ENCODE data around the gene HRH1.

The HRH1 gene

GRCh38 chr3:11155341-11156025 is 1.2 kb downstream of the HRH1 start:
- no peak for DNase-seq (ENCODE audit: low read depth)
- no peak overlapping the region for H3K4me3 ChIP-seq (ENCODE audit: low read depth, low read length)
- TF ChIP-seq CTCF (IDR thresholded peaks at IDR 0.05; ENCODE audit: low read depth, low read length, missing control alignments) = no peak

GRCh38 chr3:11156026-11156410 is 1.7 kb downstream of the HRH1 start:
- DNase-seq (ENCODE audit: low read depth) = no peak
- no peak for TF ChIP-seq CTCF (IDR thresholded peaks at IDR 0.05; ENCODE audit: low read depth, low read length, missing control alignments)
- no peak overlapping the region for H3K4me3 ChIP-seq (ENCODE audit: low read depth, low read length)

- DNase-seq (ENCODE audit: low read depth) = no peak
- no peak overlapping the region for H3K4me3 ChIP-seq (ENCODE audit: low read depth, low read length)
- TF ChIP-seq CTCF (IDR thresholded peaks at IDR 0.05; ENCODE audit: low read depth, low read length, missing control alignments) = no peak
Measured at GRCh38 chr3:11157421-11157820, 3.1 kb downstream of the HRH1 start.

DNA sequence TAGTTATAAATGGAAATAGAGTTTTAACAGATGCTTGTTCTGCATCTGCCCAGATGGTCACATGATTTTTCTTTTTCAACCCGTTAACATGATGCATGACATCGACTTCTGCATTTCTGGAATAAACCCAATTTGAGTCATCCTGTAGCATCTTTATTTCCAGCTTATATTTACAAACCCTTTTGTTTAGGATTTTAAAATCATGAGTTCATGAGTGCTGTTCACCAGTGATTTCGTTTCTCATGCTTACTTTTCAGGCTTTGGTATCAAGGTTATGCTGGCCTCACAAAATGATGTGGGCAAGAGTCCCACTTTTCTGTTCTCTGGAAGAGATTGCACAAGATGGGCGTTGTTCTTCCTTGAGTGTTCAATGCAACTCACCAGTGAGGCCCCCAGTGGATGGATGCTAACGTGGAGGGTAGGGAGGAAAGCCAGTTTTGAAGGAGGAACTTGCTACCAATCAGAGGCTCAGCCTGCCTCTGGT is 5.2 kb downstream of the HRH1 start:
- H3K4me3 ChIP-seq (ENCODE audit: low read depth, low read length) = no peak overlapping the region
- DNase-seq (ENCODE audit: low read depth) = no peak
- TF ChIP-seq CTCF (IDR thresholded peaks at IDR 0.05; ENCODE audit: low read depth, low read length, missing control alignments) = no peak

GRCh38 chr3:11161666-11162065 is 7.4 kb downstream of the HRH1 start:
- no peak overlapping the region for H3K4me3 ChIP-seq (ENCODE audit: low read depth, low read length)
- no peak for DNase-seq (ENCODE audit: low read depth)
- TF ChIP-seq CTCF (IDR thresholded peaks at IDR 0.05; ENCODE audit: low read depth, low read length, missing control alignments) = no peak

DNA sequence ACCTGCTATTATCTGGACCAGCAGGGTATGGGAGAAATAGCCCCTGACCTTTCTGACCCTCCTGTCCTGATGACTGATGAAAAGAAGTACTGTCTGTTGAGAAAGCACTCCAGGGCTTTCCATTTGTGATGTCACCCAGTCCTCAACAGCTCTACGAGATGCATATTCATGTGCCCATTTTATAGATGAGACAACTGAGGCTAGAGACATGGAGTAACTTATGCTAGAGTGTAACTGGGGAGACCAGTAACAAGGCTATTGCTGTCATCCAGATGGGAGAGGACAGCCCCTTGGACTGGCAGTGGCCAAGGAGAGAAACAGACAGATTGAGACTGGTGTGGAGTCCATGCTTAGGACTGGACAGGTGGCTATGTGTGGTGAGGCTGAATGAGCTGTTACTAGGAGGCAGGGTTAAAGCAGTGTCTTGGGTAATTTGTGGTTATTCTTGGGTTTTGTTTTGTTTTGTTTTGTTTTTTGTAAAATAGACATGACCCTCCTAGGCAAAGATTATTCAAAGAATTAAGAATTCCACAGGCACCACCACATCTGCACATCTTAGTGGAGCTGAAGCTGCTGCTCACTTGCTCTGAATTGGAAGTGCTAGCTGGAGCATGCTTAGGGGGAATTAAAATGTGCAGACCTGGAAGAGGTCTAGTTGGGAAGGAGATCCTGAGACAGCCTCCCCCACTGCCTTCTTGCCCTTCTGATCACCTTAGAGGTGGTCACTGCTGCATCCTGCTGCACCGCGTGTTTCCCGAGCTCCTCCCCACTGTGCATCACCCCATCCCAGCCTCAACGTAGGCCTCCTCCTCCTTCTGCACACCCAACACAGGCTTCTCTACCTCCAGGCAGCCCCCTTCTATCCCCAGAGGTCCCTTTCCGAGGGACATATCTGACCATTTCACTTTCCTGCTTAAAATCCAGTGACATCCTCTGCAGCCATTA is 8.4 kb downstream of the HRH1 start:
- no peak for DNase-seq (ENCODE audit: low read depth)
- TF ChIP-seq CTCF (IDR thresholded peaks at IDR 0.05; ENCODE audit: low read depth, low read length, missing control alignments) = no peak
- no peak overlapping the region for H3K4me3 ChIP-seq (ENCODE audit: low read depth, low read length)

All from GM12864 (cell line).